ENCODE results near the gene DOK7. TPM values are rescaled to one million over a fixed set of nuclear protein-coding genes. Genes with fewer than 3 reads are reported as not detected.

DOK7 gene
- total RNA-seq, 1 donor from 2014 or later = 33.5 TPM

DNA sequence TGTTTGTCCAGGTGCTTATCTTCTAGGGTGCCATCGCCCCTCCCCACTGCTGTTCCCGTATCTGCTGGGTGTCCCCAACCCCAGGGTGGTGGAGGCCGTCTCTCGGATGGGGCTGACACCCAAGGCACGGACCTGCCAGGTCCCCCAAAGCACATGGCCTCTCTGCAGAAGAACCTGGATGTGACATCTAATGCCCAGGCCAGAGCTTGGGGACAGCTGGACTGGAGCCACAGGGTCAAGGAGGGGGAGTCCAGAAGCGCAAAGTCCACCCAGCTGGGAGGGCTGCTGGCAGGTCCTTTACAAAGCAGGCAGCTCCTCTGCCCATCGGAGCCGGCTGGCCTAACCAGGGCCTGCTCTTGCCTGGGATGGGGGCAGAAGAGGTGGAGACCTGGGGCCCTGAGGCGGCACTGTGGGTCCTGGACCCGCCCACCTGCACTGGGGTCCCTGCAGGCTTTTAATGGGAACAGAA, 751 bp upstream of the DOK7 start:
- intact Hi-C loops (cut with DNase I) = no loop called here
- Histone ChIP-seq H3K4me1 (peaks cover 10 to 25% of the 10 kb centered on the region in 2 donors), H3K27me3 (no peaks in the 10 kb centered on the region), H3K9me3 (no peaks in the 10 kb centered on the region), H3K4me3 (peak overlapping the region; percentile 56 to 87), H3K27ac (peak overlapping the region; percentile 54 to 88), H3K36me3 (no peaks in the 10 kb centered on the region)
- no peak for DNase-seq (ENCODE audit: low spot score in 2 of 2)
- TF ChIP-seq, protein P1, sequence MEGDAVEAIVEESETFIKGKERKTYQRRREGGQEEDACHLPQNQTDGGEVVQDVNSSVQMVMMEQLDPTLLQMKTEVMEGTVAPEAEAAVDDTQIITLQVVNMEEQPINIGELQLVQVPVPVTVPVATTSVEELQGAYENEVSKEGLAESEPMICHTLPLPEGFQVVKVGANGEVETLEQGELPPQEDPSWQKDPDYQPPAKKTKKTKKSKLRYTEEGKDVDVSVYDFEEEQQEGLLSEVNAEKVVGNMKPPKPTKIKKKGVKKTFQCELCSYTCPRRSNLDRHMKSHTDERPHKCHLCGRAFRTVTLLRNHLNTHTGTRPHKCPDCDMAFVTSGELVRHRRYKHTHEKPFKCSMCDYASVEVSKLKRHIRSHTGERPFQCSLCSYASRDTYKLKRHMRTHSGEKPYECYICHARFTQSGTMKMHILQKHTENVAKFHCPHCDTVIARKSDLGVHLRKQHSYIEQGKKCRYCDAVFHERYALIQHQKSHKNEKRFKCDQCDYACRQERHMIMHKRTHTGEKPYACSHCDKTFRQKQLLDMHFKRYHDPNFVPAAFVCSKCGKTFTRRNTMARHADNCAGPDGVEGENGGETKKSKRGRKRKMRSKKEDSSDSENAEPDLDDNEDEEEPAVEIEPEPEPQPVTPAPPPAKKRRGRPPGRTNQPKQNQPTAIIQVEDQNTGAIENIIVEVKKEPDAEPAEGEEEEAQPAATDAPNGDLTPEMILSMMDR (IDR thresholded peaks at IDR 0.05) = no peak

DNA sequence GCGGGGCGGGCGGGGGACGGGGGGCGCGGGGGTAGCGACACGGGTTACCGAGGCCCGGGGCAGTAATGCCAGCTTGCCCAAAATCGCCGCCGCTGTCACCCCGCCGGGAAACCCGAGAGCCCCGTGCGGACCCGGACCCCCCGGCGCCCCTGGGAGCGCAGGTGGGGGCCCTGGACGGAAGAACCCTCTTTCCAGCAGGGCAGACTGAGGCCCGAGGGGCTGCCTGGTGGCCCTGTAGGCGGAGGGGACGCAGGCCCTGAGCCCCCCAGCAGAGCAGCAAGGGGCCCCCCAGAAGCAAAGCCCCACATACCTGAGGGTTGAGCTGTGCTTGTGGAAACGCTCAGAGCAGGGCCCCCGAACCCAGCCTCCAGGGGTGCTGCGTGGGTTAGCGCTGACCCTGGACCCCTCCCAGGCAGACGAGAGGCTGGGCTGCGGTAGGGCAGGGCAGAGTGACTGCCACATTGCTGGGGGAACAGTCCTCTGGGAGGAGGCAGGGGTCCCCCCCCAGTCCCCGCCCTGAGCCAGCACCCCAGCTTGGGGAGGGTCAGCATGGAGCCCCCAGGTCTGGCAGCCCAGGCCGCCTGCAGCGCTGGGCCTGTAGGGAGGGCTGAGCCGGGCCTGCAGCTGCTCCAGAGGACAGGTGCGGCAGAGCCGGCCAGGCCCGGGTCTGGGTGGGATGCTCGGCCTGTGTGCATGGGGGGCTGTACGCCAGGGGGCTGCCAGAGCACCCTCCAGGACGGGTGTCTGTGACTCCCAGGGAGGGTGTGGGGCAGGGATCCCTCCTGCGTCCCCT, 646 bp downstream of the DOK7 start:
- peak overlapping the region; percentile 54 to 88 for H3K27ac ChIP-seq

GRCh38 chr4:3464349-3464905, 1.3 kb downstream of the DOK7 start:
- Histone ChIP-seq H3K4me3 (peak overlapping the region; percentile 56 to 87), H3K9me3 (no peaks in the 10 kb centered on the region), H3K27ac (peak overlapping the region in 1 of 2 donors; percentile 88), H3K27me3 (no peaks in the 10 kb centered on the region), H3K36me3 (no peaks in the 10 kb centered on the region), H3K4me1 (peaks cover 10 to 25% of the 10 kb centered on the region in 2 donors)
- no peak for DNase-seq (ENCODE audit: low spot score in 2 of 2)
- intact Hi-C loops (cut with DNase I) = no loop called here
- TF ChIP-seq, protein P1 (IDR thresholded peaks at IDR 0.05) = no peak

More for the DNA sequence above, 646 bp downstream of the DOK7 start:
- no peak for DNase-seq (ENCODE audit: low spot score in 2 of 2)
- H3K36me3 ChIP-seq = no peaks in the 10 kb centered on the region
- H3K4me3 ChIP-seq = peak overlapping the region; percentile 56 to 87
- H3K27me3 ChIP-seq = no peaks in the 10 kb centered on the region
- no peaks in the 10 kb centered on the region for H3K9me3 ChIP-seq
- peaks cover 10 to 25% of the 10 kb centered on the region in 2 donors for H3K4me1 ChIP-seq
- intact Hi-C loops (cut with DNase I) = no loop called here
- TF ChIP-seq, protein P1 (IDR thresholded peaks at IDR 0.05) = no peak

DNA sequence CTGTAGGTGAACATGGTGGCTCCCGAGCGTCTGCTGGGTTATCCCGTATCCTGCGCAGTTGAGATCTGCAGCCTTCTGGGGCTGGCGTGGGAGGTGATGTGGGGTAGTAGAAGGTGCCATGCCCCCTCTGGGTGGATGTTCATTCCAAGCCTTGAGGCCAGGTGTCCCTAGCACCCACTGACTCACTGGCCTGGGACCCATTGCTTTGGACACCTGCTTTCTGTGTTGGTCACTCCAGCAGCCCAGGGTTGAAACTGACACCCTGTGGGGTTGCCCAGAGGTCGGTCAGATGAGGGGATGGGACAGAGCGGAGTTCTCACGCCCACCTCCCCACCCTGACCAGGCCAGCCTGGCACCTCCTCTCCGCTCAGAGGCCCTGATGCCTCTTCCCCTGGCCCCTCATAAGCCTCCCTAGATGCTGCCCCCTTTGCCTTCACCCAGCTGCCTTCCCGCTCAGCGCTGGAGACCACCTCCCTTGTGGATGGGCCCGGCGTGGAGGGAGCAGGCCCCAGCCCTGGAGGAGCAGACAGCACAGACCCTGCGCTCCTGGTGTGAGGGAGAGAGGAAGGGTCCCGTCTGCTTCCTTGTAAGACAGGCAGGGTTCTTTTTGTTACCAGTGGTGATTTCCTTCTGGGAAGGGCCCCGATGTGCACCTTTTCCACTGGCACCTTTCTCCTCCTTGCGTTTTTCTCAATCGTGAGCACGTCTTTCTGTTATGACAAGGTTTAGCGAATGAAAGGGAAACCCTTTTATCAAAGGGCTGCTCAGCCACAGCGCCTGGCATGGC, 2.0 kb downstream of the DOK7 start:
- no peak overlapping the region for H3K27ac ChIP-seq

More for the DNA sequence above, 2.0 kb downstream of the DOK7 start:
- peaks cover 10 to 25% of the 10 kb centered on the region in 2 donors for H3K4me1 ChIP-seq
- no peaks in the 10 kb centered on the region for H3K27me3 ChIP-seq
- no peak overlapping the region for H3K4me3 ChIP-seq
- TF ChIP-seq, protein P1 (IDR thresholded peaks at IDR 0.05) = no peak
- DNase-seq (ENCODE audit: low spot score in 2 of 2) = no peak
- H3K36me3 ChIP-seq = no peaks in the 10 kb centered on the region
- intact Hi-C loops (cut with DNase I) = no loop called here
- no peaks in the 10 kb centered on the region for H3K9me3 ChIP-seq

Measured in ascending aorta (tissue), 2 donors.